Subcutaneous adipose tissue (tissue), 4 donors: ENCODE data around the gene OCRL. TPM values are rescaled to one million over a fixed set of nuclear protein-coding genes. Genes with fewer than 3 reads are reported as not detected.

Source experiments
- CTCF ChIP-seq: fragments of 450-650 bp; IDR thresholded peaks from one replicate; pipeline ENCODE4 v1.5.1; 2016; ENCODE audit warnings: low read depth, mild to moderate bottlenecking, control low read depth, antibody characterized with exemption, moderate library complexity
- total RNA-seq, 4 donors: library from RNA; depleted of rRNA; stranded (reverse); fragments of >200 nt; gene quantifications; one replicate each; pipeline ENCODE4 v1.1.0, GENCODE V29; 2016

OCRL gene
- total RNA-seq, 4 donors from 2014 or later, result 20.3 to 25.7 (median 22.0) TPM

GRCh38 chrX:129510331-129510730 lies 29.7 kb upstream of the OCRL start:
- no peak for TF ChIP-seq CTCF

- TF ChIP-seq CTCF, result no peak
These were observed 28.4 kb upstream of the OCRL start for GRCh38 chrX:129511689-129512088.

- TF ChIP-seq CTCF, result no peak
These were observed 27.6 kb upstream of the OCRL start for GRCh38 chrX:129512409-129512808.

GRCh38 chrX:129516402-129516801 lies 23.7 kb upstream of the OCRL start:
- no peak for TF ChIP-seq CTCF

GRCh38 chrX:129520151-129520550 lies 19.9 kb upstream of the OCRL start:
- no peak for TF ChIP-seq CTCF

- no peak for TF ChIP-seq CTCF
These were observed 17.6 kb upstream of the OCRL start for GRCh38 chrX:129522184-129523078.

GRCh38 chrX:129523079-129523911 lies 16.8 kb upstream of the OCRL start, which contains the start of gene SMARCA1:
SMARCA1 (minus strand) TSS chrX:129523490; CDS start chrX:129523370, 120 bp downstream.
- no peak for TF ChIP-seq CTCF
